ENCODE results near the gene KCNH5.

DNA sequence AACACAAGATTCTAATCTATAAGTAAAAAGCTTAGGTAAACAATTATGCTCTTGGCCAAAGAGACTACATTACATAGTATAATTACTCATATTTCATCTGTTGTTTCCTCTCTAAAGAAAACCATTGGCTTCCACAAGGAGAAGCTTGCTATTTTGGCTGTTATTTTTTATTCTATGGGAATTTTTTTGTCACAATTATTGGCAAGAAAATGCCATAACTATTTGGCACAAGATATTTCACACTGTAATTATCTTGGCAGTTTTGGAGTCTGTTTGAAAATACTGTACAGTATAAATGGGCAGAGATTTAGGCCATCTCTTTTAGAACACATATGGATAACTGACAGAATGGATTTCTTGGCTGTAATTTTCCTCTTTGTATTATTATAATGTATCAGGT, 51.2 kb downstream of the KCNH5 start:
- no peak for TF ChIP-seq CTCF (IDR thresholded peaks at IDR 0.05 in 4 of 5, conservative IDR thresholded peaks at IDR 0.05 in 1 of 5)
- no peak for TF ChIP-seq POLR2A (IDR thresholded peaks at IDR 0.05)

All from gastrocnemius medialis (tissue), 4 donors.